Measurements from ENCODE around the gene MDFI. TPM values are rescaled to one million over a fixed set of nuclear protein-coding genes. Genes with fewer than 3 reads are reported as not detected.
A peak's percentile ranks its signal among the peaks of the same experiment; 100 is the strongest.

MDFI gene
- total RNA-seq, 1 experiment from 2014 or later = 19.4 TPM

DNA sequence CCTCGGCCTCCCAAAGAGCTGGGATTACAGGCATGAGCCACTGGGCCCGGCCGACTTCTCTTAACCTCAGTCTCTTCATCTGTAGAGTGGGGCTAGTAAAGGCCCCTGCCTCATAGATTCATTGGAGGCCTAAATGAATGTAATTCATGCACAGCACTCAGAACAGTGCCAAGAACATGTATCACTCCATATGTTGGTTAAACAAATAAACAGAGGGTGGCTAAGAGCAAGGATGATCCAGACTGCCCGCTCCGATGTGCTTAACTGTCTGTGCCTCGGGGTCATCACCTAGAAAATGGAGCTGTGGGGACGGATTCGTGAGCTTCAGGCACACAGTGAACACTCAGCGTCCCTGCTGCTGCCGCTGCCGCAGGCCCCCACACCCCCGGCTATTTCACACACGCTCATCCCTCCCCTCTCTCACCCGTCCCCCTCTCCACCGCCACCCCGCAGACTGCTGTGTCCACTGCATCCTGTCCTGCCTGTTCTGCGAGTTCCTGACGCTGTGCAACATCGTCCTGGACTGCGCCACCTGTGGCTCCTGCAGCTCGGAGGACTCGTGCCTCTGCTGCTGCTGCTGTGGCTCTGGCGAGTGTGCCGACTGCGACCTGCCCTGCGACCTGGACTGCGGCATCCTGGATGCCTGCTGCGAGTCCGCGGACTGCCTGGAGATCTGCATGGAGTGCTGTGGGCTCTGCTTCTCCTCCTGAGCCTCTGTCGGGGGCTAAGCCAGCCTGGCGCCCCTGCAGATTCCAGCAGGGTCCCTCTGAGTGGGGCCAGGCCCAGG is 14.8 kb downstream of the MDFI start:
- ChIA-PET POLR2A (ENCODE audit: unreplicated experiment) (interaction anchor here (0.6 kb wide), 1 partner anchor 45 kb away, joined by 5 read pairs; no protein-coding TSS in a partner anchor), CTCF (interaction anchor here (0.7 kb wide), 1 partner anchor 25 kb away, joined by 6 read pairs; no protein-coding TSS in a partner anchor)
- H3K9me2 ChIP-seq (ENCODE audit: insufficient read depth) = no peaks in the 10 kb centered on the region
- BruUV-seq (replicated peaks) = no TSS peak
- no peaks in the 10 kb centered on the region for H3K36me3 ChIP-seq (ENCODE audit: low read depth)
- no peak overlapping the region for H3K4me2 ChIP-seq
- no peaks in the 10 kb centered on the region for H3K9me3 ChIP-seq (ENCODE audit: insufficient read depth, low read depth)
- H3K27ac ChIP-seq = no peak overlapping the region
- peak; percentile 59 to 69 for DNase-seq
- no peaks in the 10 kb centered on the region for H3K79me2 ChIP-seq (ENCODE audit: low read depth)
- H4K20me1 ChIP-seq (ENCODE audit: insufficient read depth) = no peaks in the 10 kb centered on the region
- peaks cover 7% of the 10 kb centered on the region; the same call in 1 of the 2 replicates for H3F3A ChIP-seq (ENCODE audit: insufficient read depth, low read depth)
- TF ChIP-seq, protein P1, sequence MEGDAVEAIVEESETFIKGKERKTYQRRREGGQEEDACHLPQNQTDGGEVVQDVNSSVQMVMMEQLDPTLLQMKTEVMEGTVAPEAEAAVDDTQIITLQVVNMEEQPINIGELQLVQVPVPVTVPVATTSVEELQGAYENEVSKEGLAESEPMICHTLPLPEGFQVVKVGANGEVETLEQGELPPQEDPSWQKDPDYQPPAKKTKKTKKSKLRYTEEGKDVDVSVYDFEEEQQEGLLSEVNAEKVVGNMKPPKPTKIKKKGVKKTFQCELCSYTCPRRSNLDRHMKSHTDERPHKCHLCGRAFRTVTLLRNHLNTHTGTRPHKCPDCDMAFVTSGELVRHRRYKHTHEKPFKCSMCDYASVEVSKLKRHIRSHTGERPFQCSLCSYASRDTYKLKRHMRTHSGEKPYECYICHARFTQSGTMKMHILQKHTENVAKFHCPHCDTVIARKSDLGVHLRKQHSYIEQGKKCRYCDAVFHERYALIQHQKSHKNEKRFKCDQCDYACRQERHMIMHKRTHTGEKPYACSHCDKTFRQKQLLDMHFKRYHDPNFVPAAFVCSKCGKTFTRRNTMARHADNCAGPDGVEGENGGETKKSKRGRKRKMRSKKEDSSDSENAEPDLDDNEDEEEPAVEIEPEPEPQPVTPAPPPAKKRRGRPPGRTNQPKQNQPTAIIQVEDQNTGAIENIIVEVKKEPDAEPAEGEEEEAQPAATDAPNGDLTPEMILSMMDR (conservative IDR thresholded peaks at IDR 0.05) = no peak
- TF ChIP-seq EZH2 (IDR thresholded peaks at IDR 0.05; ENCODE audit: low read depth) = no peak
- 0 out of 2 replicates have a peak, but pooled peaks cover 8% of the 10 kb centered on the region for H3K4me1 ChIP-seq (replicated peaks; ENCODE audit: insufficient read depth)
- no peak overlapping the region for H2AFZ ChIP-seq
- H3K27me3 ChIP-seq (ENCODE audit: insufficient read depth, low read depth) = no peaks in the 10 kb centered on the region
- H3K4me3 ChIP-seq = no peak overlapping the region
- intact Hi-C loops (cut with micrococcal nuclease; ENCODE audit: unreplicated experiment) = no loop called here

DNA sequence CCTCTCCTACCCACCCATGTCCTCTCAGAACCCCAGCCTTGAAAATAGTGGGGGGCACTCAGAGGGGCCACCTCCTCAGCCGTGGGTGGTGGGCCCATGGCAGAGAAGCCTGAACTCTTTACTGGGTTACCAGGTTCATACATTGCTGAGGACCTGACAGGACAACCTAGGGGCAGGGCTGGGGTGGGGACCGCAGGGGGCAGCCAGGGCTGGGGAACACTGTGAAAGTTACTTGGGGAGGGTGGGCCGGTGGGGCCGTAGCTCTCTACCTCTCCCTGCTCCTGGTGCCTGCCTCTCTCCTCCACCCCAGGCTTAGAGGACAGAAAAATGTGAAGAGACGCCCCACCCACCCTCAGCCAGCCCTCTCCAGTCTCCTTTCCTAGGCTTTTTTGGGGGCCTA is 15.4 kb downstream of the MDFI start:
- intact Hi-C loops (cut with micrococcal nuclease; ENCODE audit: unreplicated experiment) = no loop called here
- no peak for TF ChIP-seq EZH2 (IDR thresholded peaks at IDR 0.05; ENCODE audit: low read depth)
- TF ChIP-seq, protein P1 (conservative IDR thresholded peaks at IDR 0.05) = no peak
- Histone ChIP-seq H3F3A (ENCODE audit: insufficient read depth, low read depth) (peaks cover 7% of the 10 kb centered on the region; the same call in 1 of the 2 replicates), H3K4me3 (no peak overlapping the region), H3K36me3 (ENCODE audit: low read depth) (no peaks in the 10 kb centered on the region), H3K9me3 (ENCODE audit: insufficient read depth, low read depth) (no peaks in the 10 kb centered on the region), H3K27ac (no peak overlapping the region), H3K4me2 (no peak overlapping the region), H3K9me2 (ENCODE audit: insufficient read depth) (no peaks in the 10 kb centered on the region), H3K4me1 (replicated peaks; ENCODE audit: insufficient read depth) (0 out of 2 replicates have a peak, but pooled peaks cover 8% of the 10 kb centered on the region), H3K79me2 (ENCODE audit: low read depth) (no peaks in the 10 kb centered on the region), H2AFZ (no peak overlapping the region), H3K27me3 (ENCODE audit: insufficient read depth, low read depth) (peaks cover 3% of the 10 kb centered on the region; the same call in 1 of the 2 replicates), H4K20me1 (ENCODE audit: insufficient read depth) (no peaks in the 10 kb centered on the region)
- CTCF ChIA-PET = interaction anchor here (0.6 kb wide), 1 partner anchor 48 kb away, joined by 7 read pairs; no protein-coding TSS in a partner anchor
- DNase-seq = no peak
- POLR2A ChIA-PET (ENCODE audit: unreplicated experiment) = interaction anchor here (0.6 kb wide), 1 partner anchor 45 kb away, joined by 5 read pairs; no protein-coding TSS in a partner anchor
- BruUV-seq (replicated peaks) = no TSS peak

DNA sequence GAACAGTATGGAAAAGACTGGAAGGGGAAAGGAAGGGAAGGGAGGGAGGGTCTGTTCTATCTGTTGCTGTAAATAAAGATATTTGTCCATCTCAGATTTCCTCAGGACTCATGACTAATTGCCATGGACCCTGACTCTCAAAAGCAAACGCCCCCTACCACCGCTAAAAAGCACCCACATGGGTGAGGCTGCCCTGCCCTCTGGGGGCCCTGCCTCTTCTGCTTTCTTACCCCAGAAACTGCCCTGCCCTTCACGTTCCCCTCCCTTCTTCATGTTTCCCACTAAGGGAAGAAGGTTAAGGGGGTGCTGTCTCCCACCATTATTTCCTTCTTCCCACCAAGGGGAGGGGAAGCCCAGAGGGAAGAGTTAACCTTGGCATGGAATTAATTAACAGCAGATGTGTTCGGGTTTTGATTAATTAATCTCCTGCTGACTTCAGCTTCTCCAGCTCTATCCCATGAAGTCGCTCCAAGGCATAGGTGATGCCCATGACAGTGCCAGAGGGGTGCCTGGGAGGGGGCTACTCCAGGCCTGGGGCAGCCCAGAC is 16.0 kb downstream of the MDFI start:
- TF ChIP-seq, protein P1 (conservative IDR thresholded peaks at IDR 0.05) = no peak
- TF ChIP-seq EZH2 (IDR thresholded peaks at IDR 0.05; ENCODE audit: low read depth) = no peak

More for the DNA sequence above, 16.0 kb downstream of the MDFI start:
- H3K4me2 ChIP-seq = no peak overlapping the region
- intact Hi-C loops (cut with micrococcal nuclease; ENCODE audit: unreplicated experiment) = no loop called here
- H3K4me1 ChIP-seq (replicated peaks; ENCODE audit: insufficient read depth) = 0 out of 2 replicates have a peak, but pooled peaks cover 8% of the 10 kb centered on the region
- CTCF ChIA-PET = interaction anchor here (0.6 kb wide), 1 partner anchor 48 kb away, joined by 7 read pairs; no protein-coding TSS in a partner anchor
- no TSS peak for BruUV-seq (replicated peaks)
- no peaks in the 10 kb centered on the region for H3K9me3 ChIP-seq (ENCODE audit: insufficient read depth, low read depth)
- peaks cover 7% of the 10 kb centered on the region; the same call in 1 of the 2 replicates for H3F3A ChIP-seq (ENCODE audit: insufficient read depth, low read depth)
- DNase-seq = no peak
- POLR2A ChIA-PET (ENCODE audit: unreplicated experiment) = no interaction called here
- H3K79me2 ChIP-seq (ENCODE audit: low read depth) = no peaks in the 10 kb centered on the region
- H2AFZ ChIP-seq = no peak overlapping the region
- H3K27ac ChIP-seq = no peak overlapping the region
- H3K4me3 ChIP-seq = no peak overlapping the region
- H3K9me2 ChIP-seq (ENCODE audit: insufficient read depth) = no peaks in the 10 kb centered on the region
- no peaks in the 10 kb centered on the region for H4K20me1 ChIP-seq (ENCODE audit: insufficient read depth)
- H3K36me3 ChIP-seq (ENCODE audit: low read depth) = no peaks in the 10 kb centered on the region
- H3K27me3 ChIP-seq (ENCODE audit: insufficient read depth, low read depth) = peaks cover 7% of the 10 kb centered on the region; the same call in 1 of the 2 replicates

Data from PC-9 (cell line).